HG02885 (cell line): ENCODE data around the gene ETV5.

Experiments used
- ATAC-seq: cut with Tn5 transposase; IDR thresholded peaks from one replicate; pipeline ENCODE4 v1.9.1; 2021; ENCODE audit warnings: mild to moderate bottlenecking; ENCODE audit not compliant: unreplicated experiment, poor library complexity

Gene ETV5

GRCh38 chr3:186070996-186071395 lies 37.9 kb downstream of the ETV5 start:
- ATAC-seq, result no peak

- ATAC-seq, result no peak
These were observed 38.3 kb downstream of the ETV5 start for GRCh38 chr3:186070550-186070949.

- ATAC-seq, result no peak
These were observed 38.8 kb downstream of the ETV5 start for GRCh38 chr3:186070133-186070532.

GRCh38 chr3:186069199-186069598 lies 39.7 kb downstream of the ETV5 start:
- ATAC-seq, result no peak

- ATAC-seq, result no peak
These were observed 40.7 kb downstream of the ETV5 start for GRCh38 chr3:186068243-186068552.

- ATAC-seq, result no peak
These were observed 41.3 kb downstream of the ETV5 start for GRCh38 chr3:186067360-186068242.

GRCh38 chr3:186060222-186060621 lies 48.7 kb downstream of the ETV5 start:
- peak; percentile 93 for ATAC-seq

- ATAC-seq, result no peak
These were observed 49.7 kb downstream of the ETV5 start for GRCh38 chr3:186059192-186059591.

- ATAC-seq, result no peak
These were observed 50.7 kb downstream of the ETV5 start for GRCh38 chr3:186058225-186058624.

GRCh38 chr3:186057594-186057993 lies 51.3 kb downstream of the ETV5 start:
- ATAC-seq, result no peak

- no peak for ATAC-seq
These were observed 54.0 kb downstream of the ETV5 start for GRCh38 chr3:186054792-186055352.

- ATAC-seq, result no peak
These were observed 54.7 kb downstream of the ETV5 start for GRCh38 chr3:186053954-186054791.

GRCh38 chr3:186052096-186052840 lies 56.6 kb downstream of the ETV5 start:
- ATAC-seq, result no peak

GRCh38 chr3:186049001-186049400 lies 59.9 kb downstream of the ETV5 start:
- ATAC-seq, result no peak

GRCh38 chr3:186048119-186048518 lies 60.8 kb downstream of the ETV5 start:
- no peak for ATAC-seq

GRCh38 chr3:186046838-186047237 lies 62.1 kb downstream of the ETV5 start:
- ATAC-seq, result no peak

GRCh38 chr3:186044968-186045367 lies 63.9 kb downstream of the ETV5 start:
- ATAC-seq, result no peak

- no peak for ATAC-seq
These were observed 64.5 kb downstream of the ETV5 start for GRCh38 chr3:186044427-186044826.

GRCh38 chr3:186042521-186043202 lies 66.2 kb downstream of the ETV5 start:
- no peak for ATAC-seq

- no peak for ATAC-seq
These were observed 66.9 kb downstream of the ETV5 start for GRCh38 chr3:186042036-186042435.
